HG03039 (cell line): Measurements from ENCODE around the gene CXCL3.

Experiments
- ATAC-seq: cut with Tn5 transposase; IDR thresholded peaks from one replicate; pipeline ENCODE4 v1.9.1; 2021; ENCODE audit warnings: mild to moderate bottlenecking, moderate library complexity; ENCODE audit not compliant: unreplicated experiment

Gene CXCL3

DNA sequence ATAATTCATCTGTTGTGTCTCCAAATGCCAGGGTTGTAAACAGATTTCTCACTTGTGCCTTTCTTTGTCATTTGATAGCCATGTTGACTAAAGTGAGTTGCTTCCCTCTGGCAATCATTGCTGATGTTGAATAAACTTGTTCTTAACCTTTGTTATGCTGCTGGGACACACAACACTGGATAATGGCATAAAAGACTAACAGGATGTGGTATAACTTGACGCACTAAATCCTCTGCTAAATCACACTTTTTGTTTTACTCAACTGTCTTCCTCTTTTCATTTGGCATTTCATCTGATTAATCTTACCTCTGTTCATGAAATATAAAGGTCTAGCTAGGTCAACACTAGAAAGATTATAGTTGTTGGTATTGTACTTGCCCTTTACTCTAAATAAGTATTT lies 22.4 kb downstream of the CXCL3 start:
- no peak for ATAC-seq

- ATAC-seq, result no peak
Observed at GRCh38 chr4:74015126-74015780, 23.2 kb downstream of the CXCL3 start.

- no peak for ATAC-seq
Observed at GRCh38 chr4:74014332-74014731, 24.2 kb downstream of the CXCL3 start.

GRCh38 chr4:74013264-74013663 lies 25.2 kb downstream of the CXCL3 start:
- ATAC-seq, result no peak

- no peak for ATAC-seq
Observed at GRCh38 chr4:74012130-74012529, 26.4 kb downstream of the CXCL3 start.

DNA sequence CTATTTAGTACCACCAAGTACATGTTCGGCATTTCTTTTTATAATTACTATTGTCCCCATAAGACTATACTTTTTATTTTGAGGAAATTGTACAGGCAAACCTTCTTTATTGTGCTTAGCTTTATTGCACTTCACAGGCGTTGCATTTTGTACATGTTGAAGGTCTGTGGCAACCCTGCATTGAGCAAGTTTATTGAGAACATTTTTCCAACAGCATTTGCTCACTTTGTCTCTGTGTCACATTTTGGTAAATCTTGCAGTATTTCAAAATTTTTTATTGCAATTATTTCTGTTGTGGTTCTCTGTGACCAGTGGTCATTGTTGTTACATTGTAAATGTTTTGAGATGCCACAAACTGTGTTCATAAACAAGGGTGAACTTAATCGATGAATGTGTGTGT lies 29.2 kb downstream of the CXCL3 start:
- ATAC-seq, result no peak

DNA sequence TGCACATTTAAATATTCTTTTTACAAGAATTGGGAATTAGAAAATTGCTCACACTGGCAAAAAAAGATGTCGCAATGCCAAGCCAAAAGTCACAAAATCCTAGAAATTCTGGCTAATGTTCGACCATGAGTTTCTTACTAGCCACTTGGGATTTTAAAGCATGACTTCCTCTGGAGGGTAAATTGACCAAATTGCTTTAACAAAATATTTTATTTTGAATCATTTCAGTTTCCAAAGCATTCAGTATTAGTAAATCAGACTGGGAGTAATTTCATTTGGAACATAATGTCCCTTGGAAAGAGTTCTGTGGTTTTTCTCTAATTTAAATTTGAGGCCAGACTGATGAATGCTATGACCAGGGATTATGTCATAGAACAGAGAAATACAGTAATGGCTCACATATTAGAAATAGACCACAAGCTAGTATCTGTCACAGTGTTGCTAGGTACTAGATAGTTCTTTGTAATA lies 32.4 kb downstream of the CXCL3 start:
- ATAC-seq, result no peak

- ATAC-seq, result no peak
Observed at GRCh38 chr4:74005528-74005927, 33.0 kb downstream of the CXCL3 start.

- ATAC-seq, result no peak
Observed at GRCh38 chr4:74004668-74005067, 33.8 kb downstream of the CXCL3 start.

DNA sequence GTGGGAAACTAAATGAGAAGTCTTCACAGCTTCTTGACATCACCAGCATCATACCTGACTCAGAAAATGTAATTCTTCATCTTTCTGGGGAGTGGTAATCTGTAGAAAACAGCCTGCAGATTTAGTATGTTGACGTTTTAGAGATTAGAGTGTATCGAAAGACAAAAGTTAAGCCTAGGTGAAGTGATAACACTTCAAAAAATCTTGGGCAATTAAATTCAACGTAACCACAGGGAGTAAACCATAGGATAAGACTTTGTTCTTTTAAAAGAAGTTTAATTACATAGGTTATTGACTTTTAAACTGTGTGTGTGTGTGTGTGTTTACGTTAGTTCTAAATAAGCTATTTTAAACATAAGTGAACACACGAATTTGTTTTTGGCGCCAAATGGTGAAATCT lies 38.2 kb downstream of the CXCL3 start:
- no peak for ATAC-seq

GRCh38 chr4:73998040-73999011 lies 40.2 kb downstream of the CXCL3 start, which contains the start of gene CXCL5:
CXCL5 (minus strand) TSS chr4:73998677; CDS start chr4:73998581, 96 bp downstream.
- no peak for ATAC-seq

- ATAC-seq, result no peak
Observed at GRCh38 chr4:73992050-73992449, 46.4 kb downstream of the CXCL3 start.

- no peak for ATAC-seq
Observed at GRCh38 chr4:73991742-73992000, 46.8 kb downstream of the CXCL3 start.

DNA sequence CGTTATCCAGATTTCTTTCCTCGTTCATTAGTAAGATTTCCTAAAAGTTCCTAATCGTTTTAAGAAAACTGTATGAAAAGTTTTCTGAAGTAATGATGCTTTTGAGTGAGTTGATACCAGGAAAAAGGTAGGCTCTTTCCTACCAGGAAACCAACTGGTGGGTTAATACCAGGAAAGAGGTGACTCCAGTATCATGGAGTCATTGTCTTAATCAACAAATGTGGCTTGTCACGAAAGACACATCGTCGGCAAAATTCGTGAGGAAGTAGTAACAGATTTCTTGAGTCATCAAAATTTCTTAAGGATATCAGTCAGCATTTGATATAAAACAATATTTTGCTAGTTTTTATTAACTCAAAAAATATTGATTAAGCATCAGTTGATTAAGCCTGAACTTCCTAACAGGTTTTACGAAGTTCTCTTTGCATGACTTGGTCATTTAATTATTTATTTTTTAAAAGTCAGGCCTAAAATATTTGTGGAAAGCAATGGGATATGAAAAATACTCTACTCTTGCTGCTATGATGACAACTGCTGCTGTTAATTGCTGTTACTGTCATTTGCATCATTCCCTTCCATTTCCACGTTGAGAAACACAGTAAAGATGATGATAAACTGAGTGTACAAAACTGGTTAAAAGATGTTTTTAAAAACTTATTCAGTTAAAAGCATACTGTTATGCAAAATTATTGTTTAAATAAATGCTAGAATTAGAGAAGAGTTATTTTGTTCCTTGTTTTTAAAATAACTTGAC lies 47.3 kb downstream of the CXCL3 start:
- no peak for ATAC-seq

- no peak for ATAC-seq
Observed at GRCh38 chr4:73989928-73990327, 48.6 kb downstream of the CXCL3 start.

- no peak for ATAC-seq
Observed at GRCh38 chr4:73989031-73989430, 49.5 kb downstream of the CXCL3 start.

- ATAC-seq, result no peak
Observed at GRCh38 chr4:73988061-73988460, 50.4 kb downstream of the CXCL3 start, which contains the start of gene PPBP. PPBP (minus strand) TSS chr4:73988190; CDS start chr4:73988103, 87 bp downstream.
